Suppressor macrophage treated with lipopolysaccharide for 1 hour (primary cell): ENCODE data around the gene TIMELESS.
A peak's percentile ranks its signal among the peaks of the same experiment; 100 is the strongest.
"Not testable (repeated sequence)": the region's sequence is repeated elsewhere in the genome, so short reads cannot be mapped to it uniquely, and the experiment has no call there.

Experiments used
- DNase-seq, 3 donors: peaks; one replicate each; pipeline ENCODE4 v3.0.0-alpha.2; 2020 to 2022

TIMELESS gene

GRCh38 chr12:56408799-56409417 lies 40.3 kb downstream of the TIMELESS start:
- DNase-seq, result no peak

- not testable (repeated sequence) for DNase-seq
These were observed 45.0 kb downstream of the TIMELESS start for GRCh38 chr12:56404227-56404626.

- DNase-seq, result not testable (repeated sequence)
These were observed 47.6 kb downstream of the TIMELESS start for GRCh38 chr12:56401612-56402011.

GRCh38 chr12:56401125-56401524 lies 48.1 kb downstream of the TIMELESS start:
- DNase-seq, result not testable (repeated sequence)

- not testable (repeated sequence) for DNase-seq
These were observed 49.8 kb downstream of the TIMELESS start for GRCh38 chr12:56399466-56399865.

- no peak for DNase-seq
These were observed 50.9 kb downstream of the TIMELESS start for GRCh38 chr12:56398324-56398723.

- no peak for DNase-seq
These were observed 56.9 kb downstream of the TIMELESS start for GRCh38 chr12:56392331-56392730.

- no peak for DNase-seq
These were observed 57.5 kb downstream of the TIMELESS start for GRCh38 chr12:56391721-56392120.

- DNase-seq, result no peak
These were observed 59.8 kb downstream of the TIMELESS start for GRCh38 chr12:56389412-56389811.

GRCh38 chr12:56387152-56387736 lies 62.0 kb downstream of the TIMELESS start:
- no peak for DNase-seq

- no peak for DNase-seq
These were observed 63.4 kb downstream of the TIMELESS start for GRCh38 chr12:56385873-56386272.

- no peak for DNase-seq
These were observed 66.6 kb downstream of the TIMELESS start for GRCh38 chr12:56382611-56383010.

GRCh38 chr12:56377989-56378316 lies 71.3 kb downstream of the TIMELESS start:
- DNase-seq, result no peak

GRCh38 chr12:56377310-56377988 lies 71.8 kb downstream of the TIMELESS start:
- DNase-seq, result peak in 1 of 3 donors; percentile 15

- DNase-seq, result no peak
These were observed 73.4 kb downstream of the TIMELESS start for GRCh38 chr12:56375598-56376434.

- DNase-seq, result peak in 1 of 3 donors; percentile 19
These were observed 74.3 kb downstream of the TIMELESS start for GRCh38 chr12:56374726-56375597.

GRCh38 chr12:56373515-56373914 lies 75.7 kb downstream of the TIMELESS start:
- no peak for DNase-seq

- DNase-seq, result no peak
These were observed 82.3 kb downstream of the TIMELESS start for GRCh38 chr12:56366948-56367347.
